HuH-7.5 (cell line): ENCODE data around the gene SHLD2.
"Not testable (repeated sequence)": the region's sequence is repeated elsewhere in the genome, so short reads cannot be mapped to it uniquely, and the experiment has no call there.

ENCODE experiments used
- DNase-seq: peaks from one replicate; pipeline ENCODE4 v3.0.0; 2011; ENCODE audit warnings: low spot score

The SHLD2 gene

GRCh38 chr10:87142230-87143108, 47.5 kb downstream of the SHLD2 start:
- DNase-seq: not testable (repeated sequence)

- DNase-seq: not testable (repeated sequence)
Observed at GRCh38 chr10:87143109-87143418, 48.1 kb downstream of the SHLD2 start.

- not testable (repeated sequence) for DNase-seq
Observed at GRCh38 chr10:87145598-87145997, 50.6 kb downstream of the SHLD2 start.

- DNase-seq: not testable (repeated sequence)
Observed at GRCh38 chr10:87149020-87149609, 54.1 kb downstream of the SHLD2 start.

GRCh38 chr10:87151516-87151915, 56.5 kb downstream of the SHLD2 start:
- DNase-seq: not testable (repeated sequence)

GRCh38 chr10:87156841-87157240, 61.8 kb downstream of the SHLD2 start:
- DNase-seq: not testable (repeated sequence)

- not testable (repeated sequence) for DNase-seq
Observed at GRCh38 chr10:87157821-87158220, 62.8 kb downstream of the SHLD2 start.

- DNase-seq: not testable (repeated sequence)
Observed at GRCh38 chr10:87162703-87163293, 67.8 kb downstream of the SHLD2 start.

GRCh38 chr10:87163414-87163813, 68.4 kb downstream of the SHLD2 start:
- not testable (repeated sequence) for DNase-seq

- not testable (repeated sequence) for DNase-seq
Observed at GRCh38 chr10:87169857-87170256, 74.9 kb downstream of the SHLD2 start.

GRCh38 chr10:87170705-87171104, 75.7 kb downstream of the SHLD2 start:
- DNase-seq: not testable (repeated sequence)

GRCh38 chr10:87171670-87172069, 76.7 kb downstream of the SHLD2 start:
- DNase-seq: not testable (repeated sequence)

GRCh38 chr10:87172178-87172577, 77.2 kb downstream of the SHLD2 start:
- not testable (repeated sequence) for DNase-seq

- DNase-seq: not testable (repeated sequence)
Observed at GRCh38 chr10:87177587-87177986, 82.6 kb downstream of the SHLD2 start.

- not testable (repeated sequence) for DNase-seq
Observed at GRCh38 chr10:87184421-87184820, 89.4 kb downstream of the SHLD2 start.

- DNase-seq: not testable (repeated sequence)
Observed at GRCh38 chr10:87186016-87186415, 91.0 kb downstream of the SHLD2 start.

- DNase-seq: not testable (repeated sequence)
Observed at GRCh38 chr10:87187573-87187972, 92.6 kb downstream of the SHLD2 start.

- not testable (repeated sequence) for DNase-seq
Observed at GRCh38 chr10:87191841-87192240, 96.8 kb downstream of the SHLD2 start.

GRCh38 chr10:87200924-87201323, 105.9 kb downstream of the SHLD2 start:
- DNase-seq: not testable (repeated sequence)

GRCh38 chr10:87204801-87205200, 109.8 kb downstream of the SHLD2 start:
- not testable (repeated sequence) for DNase-seq

GRCh38 chr10:87206922-87207321, 111.9 kb downstream of the SHLD2 start:
- DNase-seq: not testable (repeated sequence)

- DNase-seq: not testable (repeated sequence)
Observed at GRCh38 chr10:87210309-87210708, 115.3 kb downstream of the SHLD2 start.

GRCh38 chr10:87211848-87212247, 116.8 kb downstream of the SHLD2 start:
- DNase-seq: peak; percentile 15
